Muscle layer of colon (tissue), 2 donors: ENCODE data around the gene PCDH9.

Experiments
- H3K27ac ChIP-seq: one replicate; pipeline ENCODE4 v1.7.0; 2013; ENCODE audit warnings: low read depth, mild to moderate bottlenecking, low read length, moderate library complexity
- H3K27me3 ChIP-seq, 2 donors: one replicate each; pipeline ENCODE4 v1.7.0; 2013; ENCODE audit warnings: low read length in 2 of 2, mild to moderate bottlenecking in 2 of 2; ENCODE audit not compliant: insufficient read depth in 2 of 2, control insufficient read depth in 1 of 2
- H3K36me3 ChIP-seq: one replicate; pipeline ENCODE4 v1.7.0; 2013; ENCODE audit warnings: mild to moderate bottlenecking, low read length; ENCODE audit not compliant: insufficient read depth
- H3K4me1 ChIP-seq: one replicate; pipeline ENCODE4 v1.7.0; 2013; ENCODE audit warnings: mild to moderate bottlenecking, low read length; ENCODE audit not compliant: insufficient read depth
- H3K4me3 ChIP-seq, 2 donors: one replicate each; pipeline ENCODE4 v1.7.0; 2013; ENCODE audit warnings: low read length in 2 of 2, low read depth in 1 of 2, mild to moderate bottlenecking in 1 of 2, moderate library complexity in 1 of 2
- H3K9ac ChIP-seq: one replicate; pipeline ENCODE4 v1.7.0; 2013; ENCODE audit warnings: low read length
- H3K9me3 ChIP-seq: one replicate; pipeline ENCODE4 v1.7.0; 2013; ENCODE audit warnings: mild to moderate bottlenecking, low read length
- donor health status: abdominal sarcoma.
- donor health status: Adenocarcinoma of cecum.

Gene PCDH9

DNA sequence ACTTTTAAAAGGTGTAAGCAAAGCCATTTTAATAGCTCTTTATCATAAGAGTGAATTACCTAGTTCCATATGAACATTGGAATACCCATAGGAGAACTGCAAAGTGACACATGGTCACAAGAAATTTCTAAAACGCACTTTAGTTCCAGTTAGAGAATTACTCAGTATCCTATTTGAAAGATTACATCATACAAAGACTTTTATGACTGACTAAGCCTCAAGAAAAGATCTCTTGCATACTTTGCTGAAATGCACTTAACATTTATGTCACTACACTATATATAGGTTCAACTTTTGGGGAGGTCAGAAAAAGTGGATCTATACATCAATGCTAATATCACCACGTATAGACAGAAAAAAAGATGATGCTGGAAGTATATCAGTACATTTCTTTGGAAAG lies 7.1 kb downstream of the PCDH9 start:
- Histone ChIP-seq H3K36me3 (no peaks in the 10 kb centered on the region), H3K27ac (no peak overlapping the region), H3K4me1 (peaks cover 5% of the 10 kb centered on the region), H3K4me3 (no peak overlapping the region), H3K27me3 (no peaks in the 10 kb centered on the region), H3K9me3 (no peaks in the 10 kb centered on the region), H3K9ac (no peak overlapping the region)

DNA sequence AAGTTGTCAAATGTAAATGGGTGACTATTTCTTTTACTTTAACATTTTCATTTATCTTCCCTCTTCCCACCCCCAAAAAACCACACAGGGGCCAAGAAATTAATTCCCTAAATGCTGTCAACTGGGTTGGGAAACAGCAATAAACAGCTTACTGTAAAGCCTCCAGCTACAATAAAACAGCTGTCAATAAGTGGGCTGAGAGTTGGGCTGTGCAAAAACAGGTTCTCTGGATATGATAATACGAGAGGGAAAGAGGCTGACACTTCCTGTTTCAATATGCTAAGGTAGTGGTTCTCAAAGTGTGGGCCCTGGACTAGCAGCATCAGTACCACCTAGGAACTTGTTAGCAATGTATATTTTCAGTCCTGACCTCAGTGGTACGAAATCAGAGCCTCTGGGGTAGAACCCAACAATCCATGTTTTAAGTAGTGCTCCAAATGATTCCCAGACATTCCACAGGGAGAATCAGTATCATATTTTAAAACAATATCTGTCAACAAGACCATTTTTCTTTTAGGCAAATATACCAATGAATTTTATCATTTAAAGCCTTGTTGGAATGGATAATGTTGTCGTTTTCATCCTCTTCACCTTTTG lies 8.4 kb downstream of the PCDH9 start:
- H3K4me1 ChIP-seq = peaks cover 5% of the 10 kb centered on the region
- no peaks in the 10 kb centered on the region for H3K9me3 ChIP-seq
- no peaks in the 10 kb centered on the region for H3K36me3 ChIP-seq
- H3K27me3 ChIP-seq = no peaks in the 10 kb centered on the region
- no peak overlapping the region for H3K27ac ChIP-seq
- H3K9ac ChIP-seq = no peak overlapping the region
- H3K4me3 ChIP-seq = no peak overlapping the region

DNA sequence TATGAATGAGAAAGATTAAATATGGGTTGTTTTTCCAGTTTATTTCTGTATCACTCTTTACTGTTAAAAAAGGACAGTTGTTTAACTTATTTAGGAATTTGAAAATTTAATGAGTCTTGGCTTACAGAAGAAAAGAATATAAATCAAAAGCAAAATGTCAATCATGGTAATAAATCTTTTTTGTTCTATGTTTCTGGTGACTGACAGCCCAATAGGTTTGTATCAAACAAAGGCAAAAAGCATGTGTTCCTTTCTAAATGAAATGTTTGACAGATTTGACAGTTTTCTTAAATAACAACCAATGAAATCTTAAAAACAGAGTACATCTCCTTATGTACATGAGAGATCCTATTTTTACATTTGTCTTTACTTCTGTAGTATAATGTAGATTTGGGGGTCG lies 11.0 kb downstream of the PCDH9 start:
- Histone ChIP-seq H3K36me3 (no peaks in the 10 kb centered on the region), H3K9me3 (no peaks in the 10 kb centered on the region), H3K27ac (no peak overlapping the region), H3K4me3 (no peak overlapping the region), H3K4me1 (peaks cover 5% of the 10 kb centered on the region), H3K9ac (no peak overlapping the region), H3K27me3 (no peaks in the 10 kb centered on the region)

DNA sequence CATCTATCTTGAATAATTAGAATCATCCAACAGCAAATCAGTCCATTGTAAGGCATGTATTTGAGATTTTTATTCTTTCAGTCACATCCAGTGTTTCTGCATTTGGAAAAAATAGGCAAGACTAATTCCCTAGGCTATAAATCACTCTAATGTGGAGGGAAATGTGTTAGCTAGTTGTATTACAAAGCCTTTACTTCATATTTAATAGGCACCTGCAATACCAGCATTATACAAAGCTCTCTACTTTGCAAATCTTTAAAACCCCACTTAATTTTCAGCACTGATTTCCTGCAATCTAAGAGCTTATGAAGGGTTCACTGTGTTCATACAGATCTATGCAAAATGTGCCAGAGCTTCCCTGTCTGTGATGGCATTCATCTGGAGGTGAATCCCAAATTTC lies 12.3 kb downstream of the PCDH9 start:
- H3K9me3 ChIP-seq = no peaks in the 10 kb centered on the region
- no peak overlapping the region for H3K27ac ChIP-seq
- H3K4me3 ChIP-seq = no peak overlapping the region
- peaks cover 5% of the 10 kb centered on the region for H3K4me1 ChIP-seq
- H3K36me3 ChIP-seq = no peaks in the 10 kb centered on the region
- H3K27me3 ChIP-seq = no peaks in the 10 kb centered on the region
- no peak overlapping the region for H3K9ac ChIP-seq

DNA sequence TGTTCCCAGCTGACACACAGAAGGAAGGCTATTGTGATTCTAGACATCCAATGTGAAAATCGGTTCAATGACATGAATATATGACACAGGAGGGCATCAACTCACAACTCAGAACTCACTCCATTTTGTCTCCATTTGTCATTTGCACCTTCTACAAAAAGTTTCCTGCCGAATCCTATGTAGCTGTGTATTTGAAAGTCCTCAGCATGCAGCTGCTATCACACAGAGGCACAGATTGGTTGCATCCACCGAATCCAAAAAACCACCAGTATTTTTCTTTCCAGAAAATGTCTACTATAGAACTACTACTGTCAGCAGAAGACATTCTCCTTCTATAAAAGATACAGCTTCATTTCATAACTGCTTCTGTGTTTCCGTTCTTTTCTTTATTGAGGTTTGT lies 13.3 kb downstream of the PCDH9 start:
- Histone ChIP-seq H3K27me3 (no peaks in the 10 kb centered on the region), H3K27ac (no peak overlapping the region), H3K4me3 (no peak overlapping the region), H3K36me3 (no peaks in the 10 kb centered on the region), H3K9ac (no peak overlapping the region), H3K4me1 (peaks cover 5% of the 10 kb centered on the region), H3K9me3 (no peaks in the 10 kb centered on the region)

DNA sequence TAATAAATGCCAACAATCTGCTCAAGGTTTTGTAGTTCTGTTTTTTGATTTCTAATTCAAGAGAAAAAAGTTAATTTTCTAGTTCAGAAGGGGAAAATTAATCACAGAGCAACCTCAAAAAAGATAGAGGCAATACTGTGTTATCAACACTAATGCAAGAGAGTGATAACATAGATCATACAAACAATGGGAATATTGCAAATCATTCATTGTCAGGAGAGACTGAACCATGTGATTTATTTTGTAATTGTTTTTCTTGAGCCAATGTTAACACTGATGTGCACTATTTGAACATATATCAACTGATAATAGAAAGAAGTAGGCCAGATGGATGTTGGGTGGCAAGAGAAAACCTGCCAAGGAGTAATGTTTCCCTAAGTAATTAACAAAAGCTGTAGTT lies 19.9 kb downstream of the PCDH9 start:
- no peaks in the 10 kb centered on the region for H3K36me3 ChIP-seq
- H3K27ac ChIP-seq = no peak overlapping the region
- H3K27me3 ChIP-seq = no peaks in the 10 kb centered on the region
- no peak overlapping the region for H3K4me3 ChIP-seq
- no peaks in the 10 kb centered on the region for H3K4me1 ChIP-seq
- H3K9ac ChIP-seq = no peak overlapping the region
- no peaks in the 10 kb centered on the region for H3K9me3 ChIP-seq

DNA sequence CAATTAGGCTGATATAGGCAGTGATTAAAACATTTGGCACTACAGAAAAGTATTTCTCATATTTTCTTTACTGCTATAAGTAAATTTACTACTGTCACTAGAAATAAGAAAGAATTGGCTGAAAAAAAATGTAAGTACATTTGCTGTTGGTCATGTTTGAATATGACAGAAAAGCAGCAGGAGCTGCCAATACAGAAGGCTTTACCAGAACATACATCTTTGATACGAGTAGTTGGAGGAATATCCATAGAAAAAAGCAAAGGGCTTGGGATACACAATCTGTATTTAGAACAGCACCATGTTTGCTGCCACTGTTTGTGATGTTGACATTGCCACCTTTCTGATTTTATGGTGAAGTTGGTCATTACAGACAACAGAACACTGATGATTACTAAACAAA lies 21.6 kb downstream of the PCDH9 start:
- H3K4me3 ChIP-seq = no peak overlapping the region
- H3K27me3 ChIP-seq = no peaks in the 10 kb centered on the region
- no peaks in the 10 kb centered on the region for H3K9me3 ChIP-seq
- no peak overlapping the region for H3K27ac ChIP-seq
- no peaks in the 10 kb centered on the region for H3K36me3 ChIP-seq
- no peaks in the 10 kb centered on the region for H3K4me1 ChIP-seq
- H3K9ac ChIP-seq = no peak overlapping the region

DNA sequence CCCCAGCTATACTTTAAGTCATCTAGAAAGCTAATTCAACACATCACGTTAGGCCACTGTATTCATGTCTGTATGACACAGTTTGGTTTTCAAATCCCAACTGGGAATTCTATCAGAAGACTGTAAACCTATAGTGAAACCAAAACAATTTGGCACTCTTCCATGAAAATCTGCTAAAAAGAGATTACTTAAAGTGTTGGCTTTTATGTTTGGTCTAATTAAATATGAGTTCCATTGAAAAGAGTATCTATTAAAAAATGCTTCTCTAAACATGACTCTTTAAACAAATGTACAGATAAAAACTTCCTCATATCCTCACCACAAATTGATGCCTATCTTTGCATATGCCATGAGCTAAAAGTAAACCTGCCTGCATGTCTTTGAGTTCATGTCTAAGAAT lies 25.4 kb downstream of the PCDH9 start:
- H3K9me3 ChIP-seq = no peaks in the 10 kb centered on the region
- H3K4me1 ChIP-seq = no peaks in the 10 kb centered on the region
- no peaks in the 10 kb centered on the region for H3K27me3 ChIP-seq
- no peaks in the 10 kb centered on the region for H3K36me3 ChIP-seq
- H3K9ac ChIP-seq = no peak overlapping the region
- H3K4me3 ChIP-seq = no peak overlapping the region
- no peak overlapping the region for H3K27ac ChIP-seq

DNA sequence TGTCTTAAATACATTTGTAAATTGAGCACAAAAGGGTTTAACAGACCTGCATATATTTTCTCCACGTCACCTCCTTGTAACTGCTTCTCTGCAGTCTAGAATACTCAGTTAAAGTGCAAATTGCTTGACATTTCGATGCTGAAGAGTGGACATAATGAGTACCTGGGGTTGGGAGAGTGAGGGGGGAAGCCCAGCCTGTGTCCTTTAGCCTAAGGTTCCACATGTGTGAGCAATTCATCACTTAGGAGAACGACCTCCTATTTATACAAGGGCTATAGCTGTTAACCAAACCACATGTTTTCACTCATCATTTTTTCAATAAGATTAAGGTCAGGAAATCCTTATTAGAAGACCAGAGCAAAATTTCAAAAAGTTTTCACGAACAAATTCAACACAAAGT lies 29.5 kb downstream of the PCDH9 start:
- Histone ChIP-seq H3K27ac (no peak overlapping the region), H3K9ac (no peak overlapping the region), H3K27me3 (no peaks in the 10 kb centered on the region), H3K9me3 (no peaks in the 10 kb centered on the region), H3K4me3 (no peak overlapping the region), H3K36me3 (no peaks in the 10 kb centered on the region), H3K4me1 (no peaks in the 10 kb centered on the region)

DNA sequence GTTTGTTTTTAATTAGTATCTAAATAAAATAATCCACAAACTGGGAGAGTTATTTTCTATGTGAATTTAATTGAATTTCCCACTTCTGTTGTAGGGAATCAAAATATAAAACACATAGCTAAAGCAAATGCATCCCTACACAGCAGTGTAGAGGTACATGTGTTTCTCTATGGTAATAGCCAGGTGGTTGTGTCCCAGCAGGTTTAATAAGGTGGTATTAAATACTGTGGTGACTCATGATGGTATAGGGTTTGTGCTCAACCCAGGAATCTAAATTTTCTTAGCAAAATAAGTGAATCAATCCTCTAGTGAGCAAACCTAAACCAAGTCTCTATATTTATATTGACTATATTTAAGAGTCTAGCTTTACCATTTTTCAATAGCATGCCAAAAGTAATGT lies 30.0 kb downstream of the PCDH9 start:
- Histone ChIP-seq H3K9ac (no peak overlapping the region), H3K9me3 (no peaks in the 10 kb centered on the region), H3K4me3 (no peak overlapping the region), H3K4me1 (no peaks in the 10 kb centered on the region), H3K36me3 (no peaks in the 10 kb centered on the region), H3K27ac (no peak overlapping the region), H3K27me3 (no peaks in the 10 kb centered on the region)

DNA sequence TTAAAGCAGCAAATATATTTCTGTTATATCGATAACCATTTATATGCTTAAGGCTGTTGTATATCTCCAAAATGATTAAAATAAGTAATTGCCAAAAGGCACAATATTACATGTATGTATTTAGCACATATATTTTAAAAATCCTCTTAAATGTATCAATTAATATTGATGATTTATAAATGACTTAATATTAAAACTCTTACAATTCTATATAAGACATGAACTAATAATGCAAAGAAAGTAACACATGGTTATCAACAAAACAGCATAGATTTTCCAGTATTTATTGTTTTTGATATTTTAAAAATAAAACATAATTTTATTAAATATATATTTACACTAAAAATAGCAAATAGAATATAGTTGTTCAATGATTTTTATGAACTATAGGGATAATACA lies 32.4 kb downstream of the PCDH9 start:
- no peaks in the 10 kb centered on the region for H3K9me3 ChIP-seq
- no peaks in the 10 kb centered on the region for H3K4me1 ChIP-seq
- no peaks in the 10 kb centered on the region for H3K27me3 ChIP-seq
- H3K27ac ChIP-seq = no peak overlapping the region
- H3K4me3 ChIP-seq = no peak overlapping the region
- H3K36me3 ChIP-seq = no peaks in the 10 kb centered on the region
- H3K9ac ChIP-seq = no peak overlapping the region

DNA sequence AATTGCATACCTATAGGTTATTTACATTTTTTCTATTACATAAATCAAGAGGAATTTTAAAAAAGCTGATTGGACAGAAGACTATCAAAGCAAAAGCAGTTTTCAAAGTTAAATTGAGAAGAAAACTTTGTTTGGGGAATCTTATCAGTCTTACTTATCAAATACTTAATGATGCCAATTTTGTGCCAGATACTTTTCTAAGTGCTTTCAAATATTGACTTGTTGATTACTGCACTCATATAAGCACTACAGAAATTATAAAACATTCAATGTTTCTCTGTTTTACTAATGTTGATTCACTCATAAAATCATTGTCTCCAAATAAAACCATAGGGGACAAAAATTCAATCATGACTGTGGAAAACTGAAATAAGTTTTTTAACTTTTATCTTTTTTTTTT lies 36.2 kb downstream of the PCDH9 start:
- no peaks in the 10 kb centered on the region for H3K4me1 ChIP-seq
- no peaks in the 10 kb centered on the region for H3K27me3 ChIP-seq
- H3K27ac ChIP-seq = no peak overlapping the region
- H3K36me3 ChIP-seq = no peaks in the 10 kb centered on the region
- no peak overlapping the region for H3K9ac ChIP-seq
- H3K4me3 ChIP-seq = no peak overlapping the region
- H3K9me3 ChIP-seq = no peaks in the 10 kb centered on the region
